K562 (cell line): Measurements from ENCODE around the gene ZNRF3. TPM values are rescaled to one million over a fixed set of nuclear protein-coding genes. Genes with fewer than 3 reads are reported as not detected.

Source experiments
- ATAC-seq: fragments of 200-7000 bp; cut with Tn5 transposase; 3 replicates; pipeline ENCODE4 v1.9.1; 2020; ENCODE audit warnings: moderate library complexity
- BruUV-seq: library from RNA; stranded (reverse); fragments of 400-500 nt; replicated peaks from 2 replicates; lab custom pipeline; 2021; lab: Mats Ljungman, UMichigan
- CTCF ChIA-PET: fragments of 300-600 bp; formaldehyde crosslinking; extraction: SDS; loops from one replicate; lab custom pipeline; 2021; ENCODE audit warnings: low intra/inter-chr PET ratio; lab: Yijun Ruan, JAX
- POLR2A ChIA-PET: fragments of 300-600, 350-650 bp; sonication (Branson Sonifier 250); formaldehyde crosslinking; extraction: SDS; loops from one replicate; lab custom pipeline; 2021; ENCODE audit warnings: antibody characterized with exemption, inconsistent platforms; lab: Yijun Ruan, JAX
- DNase-seq, 4 experiments: peaks; one replicate each; pipeline versions ENCODE4 v3.0.0 to v3.0.0-alpha.2; 2011 to 2018; ENCODE audit warnings: low spot score in 3 of 4, mixed read lengths in 3 of 4; ENCODE audit errors: extremely low read depth in 1 of 4
- FAIRE-seq: peaks from 2 replicates; lab custom pipeline; 2011; peaks lifted over from hg19 to GRCh38; lab: Jason Lieb, UNC
- H2AFZ ChIP-seq: 2 replicates; pipeline ENCODE4 v1.6.0; 2011; ENCODE audit warnings: low read depth, low read length, control low read depth, inconsistent platforms
- H3K27ac ChIP-seq: fragments of 200-600 bp; 3 replicates; pipeline ENCODE4 v1.8.0; 2011; ENCODE audit warnings: low read depth, mild to moderate bottlenecking, control low read depth, inconsistent platforms, low read length, moderate library complexity, mixed read lengths; ENCODE audit errors: extremely low read depth
- H3K27me3 ChIP-seq, 2 experiments: fragments of 300-600 bp in 1 of 2; 2 replicates in 1 of 2; 3 replicates in 1 of 2; pipeline versions ENCODE4 v1.6.0 to v1.8.0; 2011; ENCODE audit warnings: inconsistent platforms in 2 of 2, low read length in 2 of 2, mild to moderate bottlenecking in 1 of 2, mixed read lengths in 1 of 2, moderate library complexity in 1 of 2; ENCODE audit not compliant: control insufficient read depth in 2 of 2, insufficient read depth in 2 of 2
- H3K36me3 ChIP-seq: fragments of 300-600 bp; 3 replicates; pipeline ENCODE4 v1.8.0; 2011; ENCODE audit warnings: mild to moderate bottlenecking, low read length, inconsistent platforms; ENCODE audit not compliant: control insufficient read depth, insufficient read depth
- H3K4me1 ChIP-seq, 2 experiments: fragments of 200-600 bp in 1 of 2; replicated peaks in 1 of 2; 2 replicates in 1 of 2; 3 replicates in 1 of 2; pipeline versions ENCODE4 v1.5.1 to v1.8.0; 2011; ENCODE audit warnings: inconsistent platforms in 2 of 2, low read length in 2 of 2, mild to moderate bottlenecking in 1 of 2, mixed read lengths in 1 of 2, moderate library complexity in 1 of 2; ENCODE audit not compliant: control insufficient read depth in 2 of 2, insufficient read depth in 2 of 2
- H3K4me2 ChIP-seq: 2 replicates; pipeline ENCODE4 v1.6.1; 2011; ENCODE audit warnings: low read length, control low read depth, inconsistent platforms, mixed read lengths; ENCODE audit not compliant: insufficient read depth
- H3K4me3 ChIP-seq: fragments of 200-600 bp; sonication (generic), shearing (Covaris generic); 2 replicates; pipeline ENCODE4 v1.5.1; 2016; ENCODE audit warnings: control low read depth, inconsistent platforms
- H3K79me2 ChIP-seq: fragments of 200-600 bp; 3 replicates; pipeline ENCODE4 v1.8.0; 2011; ENCODE audit warnings: low read length, inconsistent platforms; ENCODE audit not compliant: control insufficient read depth, insufficient read depth
- H3K9ac ChIP-seq, 2 experiments: 2 replicates each; pipeline versions ENCODE4 v1.6.0 to v1.6.1; 2011; ENCODE audit warnings: low read depth in 2 of 2, low read length in 2 of 2, control low read depth in 1 of 2, inconsistent platforms in 1 of 2, mild to moderate bottlenecking in 1 of 2, mixed read lengths in 1 of 2; ENCODE audit not compliant: insufficient read depth in 1 of 2
- H3K9me1 ChIP-seq: one replicate; pipeline ENCODE4 v1.6.0; 2011; ENCODE audit warnings: inconsistent platforms, mild to moderate bottlenecking, low read length, moderate library complexity; ENCODE audit not compliant: control insufficient read depth, insufficient read depth
- H3K9me3 ChIP-seq: replicated peaks from 2 replicates; pipeline ENCODE4 v1.5.1; 2011; ENCODE audit warnings: low read depth, low read length, inconsistent platforms; ENCODE audit not compliant: control insufficient read depth, insufficient read depth
- H4K20me1 ChIP-seq: replicated peaks from 2 replicates; pipeline ENCODE4 v1.6.1; 2011; ENCODE audit warnings: low read length, inconsistent platforms, mixed read lengths; ENCODE audit not compliant: control insufficient read depth, insufficient read depth
- DIDO1 ChIP-seq: fragments of 450-650 bp; IDR thresholded peaks from 2 replicates; pipeline ENCODE4 v1.6.1; 2016; ENCODE audit warnings: low read depth, missing biosample characterization, missing genetic modification characterization
- FOXJ2 ChIP-seq: fragments of 200-800 bp; sonication (Bioruptor generic); IDR thresholded peaks from 2 replicates; pipeline ENCODE4 v1.6.1; 2016; ENCODE audit warnings: missing genetic modification characterization, missing compliant biosample characterization
- KDM2B ChIP-seq: fragments of 250-450 bp; sonication (Bioruptor Pico); IDR thresholded peaks from 2 replicates; pipeline ENCODE4 v1.8.0; 2021; ENCODE audit warnings: mild to moderate bottlenecking, moderate library complexity
- KLF16 ChIP-seq: IDR thresholded peaks from 2 replicates; pipeline ENCODE4 v1.6.1; 2016; ENCODE audit warnings: antibody characterized with exemption
- LARP7 ChIP-seq: fragments of 450-650 bp; IDR thresholded peaks from 2 replicates; pipeline ENCODE4 v1.6.1; 2016
- NEUROD1 ChIP-seq: fragments of 150-350 bp; IDR thresholded peaks from 2 replicates; pipeline ENCODE4 v1.6.1; 2014; ENCODE audit warnings: borderline replicate concordance, low read length, low read depth; ENCODE audit not compliant: partially characterized antibody
- TAF15 ChIP-seq: fragments of 200-400 bp; formaldehyde crosslinking; IDR thresholded peaks from 2 replicates; pipeline ENCODE4 v1.6.1; 2017; ENCODE audit warnings: mild to moderate bottlenecking, low read depth, low read length, moderate library complexity
- ZNF175 ChIP-seq: fragments of 200-800 bp; sonication (Bioruptor generic); IDR thresholded peaks from 2 replicates; pipeline ENCODE4 v1.6.1; 2016; ENCODE audit warnings: low read depth, mild to moderate bottlenecking, missing genetic modification characterization, missing compliant biosample characterization
- ZNF197 ChIP-seq: fragments of 200-800 bp; sonication (Bioruptor generic); IDR thresholded peaks from 2 replicates; pipeline ENCODE4 v1.6.1; 2016; ENCODE audit warnings: low read depth, missing genetic modification characterization, missing compliant biosample characterization
- ZNF274 ChIP-seq: IDR thresholded peaks from 2 replicates; pipeline ENCODE4 v1.6.1; 2011; ENCODE audit warnings: low read depth, mild to moderate bottlenecking, low read length, moderate library complexity, borderline replicate concordance
- ZNF507 ChIP-seq: conservative IDR thresholded peaks from 2 replicates; pipeline ENCODE4 v1.6.1; 2017; ENCODE audit warnings: missing genetic modification characterization, missing compliant biosample characterization
- ZNF561 ChIP-seq: fragments of 450-650 bp; formaldehyde crosslinking; conservative IDR thresholded peaks from 2 replicates; pipeline ENCODE4 v1.4.0; 2020; ENCODE audit warnings: mild to moderate bottlenecking, moderate library complexity
- WGBS: fragments of 100-300 bp; shearing (Covaris generic); methylation state at CpG from one replicate; pipeline ENCODE4 v1.1.6; 2016; ENCODE audit warnings: low coverage, mixed read lengths; ENCODE audit not compliant: insufficient coverage; ENCODE audit errors: missing lambda C conversion rate; 5-methylcytosine and 5-hydroxymethylcytosine counted together
- in situ Hi-C: fragments of 300-500 bp; cut with MboI; formaldehyde crosslinking; loops from 4 replicates; pipeline ENCODE4 v1.15.0; 2018; ENCODE audit warnings: inconsistent platforms, mixed read lengths
- intact Hi-C: fragments of 100-400 bp; cut with micrococcal nuclease; formaldehyde crosslinking; loops from 2 replicates; pipeline ENCODE4 v1.14.2; 2022
- polyA plus RNA-seq, 8 experiments: library from polyadenylated mRNA; depleted of rRNA in 4 of 8; stranded (reverse) in 5 of 8; unstranded in 3 of 8; fragments of >200 nt; fragmentation: Nextera tagmentation in 2 of 8; fragmentation: Illumina TruSeq in 1 of 8; extraction: Ambion mirVana in 2 of 8; extraction: Trizol in 1 of 8; gene quantifications; 2 replicates each; pipeline versions ENCODE4 v1.2.1 to v1.2.3, GENCODE V29; 2011 to 2014; ENCODE audit warnings: inconsistent platforms in 1 of 8, missing spikeins in 1 of 8
- total RNA-seq, 7 experiments: library from RNA; depleted of rRNA in 6 of 7; stranded (reverse); fragments of >200 nt in 6 of 7; fragmentation: Illumina TruSeq in 2 of 7; extraction: Trizol in 2 of 7; gene quantifications; 2 replicates each; pipeline versions ENCODE4 v1.2.1 to v1.2.3, GENCODE V29; 2011 to 2021; ENCODE audit warnings: low replicate concordance in 1 of 7
- TF ChIP-seq, protein P1 (sequence below): sonication (generic); formaldehyde crosslinking; IDR thresholded peaks from 2 replicates; pipeline ENCODE4 v1.8.1; 2023; ENCODE audit warnings: mild to moderate bottlenecking, missing genetic modification reagents
- TF ChIP-seq, protein P2 (sequence below), 2 experiments: fragments of 450-650 bp in 1 of 2; IDR thresholded peaks; 2 replicates each; pipeline ENCODE4 v1.6.1; 2011 to 2017; ENCODE audit warnings: low read depth in 2 of 2, antibody characterized with exemption in 1 of 2, borderline replicate concordance in 1 of 2, low read length in 1 of 2, mild to moderate bottlenecking in 1 of 2, mixed read lengths in 1 of 2; ENCODE audit not compliant: control insufficient read depth in 1 of 2

The ZNRF3 gene
- total and polyA plus RNA-seq, 9 of the 15 experiments (the other 6 are each of a cell fraction or from before 2014, with no cell fraction given) = 0.41 to 5.9 (median 1.7) TPM

DNA sequence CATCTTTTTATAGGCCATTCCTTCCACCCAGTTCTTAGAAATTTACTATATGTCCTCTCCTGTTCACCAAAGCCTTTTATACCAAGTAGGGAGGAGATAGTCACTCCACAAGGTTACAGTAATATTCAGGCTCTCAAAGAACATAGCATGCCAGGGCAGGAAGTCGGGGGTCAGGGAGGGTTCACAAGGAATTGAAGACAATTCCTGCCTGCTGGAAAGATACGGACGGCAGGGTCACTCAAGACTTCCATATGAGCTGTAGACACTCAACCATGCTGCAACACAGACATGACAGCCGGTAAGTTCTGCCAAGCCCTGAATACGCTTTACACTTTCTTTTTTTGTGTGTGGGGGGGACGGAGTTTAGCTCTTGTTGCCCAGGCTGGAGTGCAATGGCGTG, 177.6 kb downstream of the ZNRF3 start:
- H3K9me3 ChIP-seq = no peaks in the 10 kb centered on the region
- ChIA-PET CTCF (interaction anchor here (0.6 kb wide), 1 partner anchor 17 kb away, joined by 3 read pairs; no protein-coding TSS in a partner anchor), POLR2A (no interaction called here)
- no TSS peak for BruUV-seq
- H3K9ac ChIP-seq = no peak overlapping the region
- H3K79me2 ChIP-seq = no peaks in the 10 kb centered on the region
- H3K4me2 ChIP-seq = no peak overlapping the region
- no peaks in the 10 kb centered on the region for H3K36me3 ChIP-seq
- in situ Hi-C loops = no loop called here
- no peaks in the 10 kb centered on the region for H3K27me3 ChIP-seq
- H2AFZ ChIP-seq = no peak overlapping the region
- WGBS = 64% methylated on average over 6 of the region's 7 CpGs
- no peak for TF ChIP-seq KLF16
- no peak for TF ChIP-seq ZNF274
- TF ChIP-seq ZNF507 (tag) = no peak
- no peak for TF ChIP-seq NEUROD1
- TF ChIP-seq, protein P1, sequence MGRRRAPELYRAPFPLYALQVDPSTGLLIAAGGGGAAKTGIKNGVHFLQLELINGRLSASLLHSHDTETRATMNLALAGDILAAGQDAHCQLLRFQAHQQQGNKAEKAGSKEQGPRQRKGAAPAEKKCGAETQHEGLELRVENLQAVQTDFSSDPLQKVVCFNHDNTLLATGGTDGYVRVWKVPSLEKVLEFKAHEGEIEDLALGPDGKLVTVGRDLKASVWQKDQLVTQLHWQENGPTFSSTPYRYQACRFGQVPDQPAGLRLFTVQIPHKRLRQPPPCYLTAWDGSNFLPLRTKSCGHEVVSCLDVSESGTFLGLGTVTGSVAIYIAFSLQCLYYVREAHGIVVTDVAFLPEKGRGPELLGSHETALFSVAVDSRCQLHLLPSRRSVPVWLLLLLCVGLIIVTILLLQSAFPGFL (CRISPR knock-in tag) = no peak
- TF ChIP-seq KDM2B (CRISPR knock-in tag) = no peak
- no peak for TF ChIP-seq ZNF561 (CRISPR knock-in tag)
- TF ChIP-seq ZNF175 (CRISPR knock-in tag) = no peak
- TF ChIP-seq, protein P2, sequence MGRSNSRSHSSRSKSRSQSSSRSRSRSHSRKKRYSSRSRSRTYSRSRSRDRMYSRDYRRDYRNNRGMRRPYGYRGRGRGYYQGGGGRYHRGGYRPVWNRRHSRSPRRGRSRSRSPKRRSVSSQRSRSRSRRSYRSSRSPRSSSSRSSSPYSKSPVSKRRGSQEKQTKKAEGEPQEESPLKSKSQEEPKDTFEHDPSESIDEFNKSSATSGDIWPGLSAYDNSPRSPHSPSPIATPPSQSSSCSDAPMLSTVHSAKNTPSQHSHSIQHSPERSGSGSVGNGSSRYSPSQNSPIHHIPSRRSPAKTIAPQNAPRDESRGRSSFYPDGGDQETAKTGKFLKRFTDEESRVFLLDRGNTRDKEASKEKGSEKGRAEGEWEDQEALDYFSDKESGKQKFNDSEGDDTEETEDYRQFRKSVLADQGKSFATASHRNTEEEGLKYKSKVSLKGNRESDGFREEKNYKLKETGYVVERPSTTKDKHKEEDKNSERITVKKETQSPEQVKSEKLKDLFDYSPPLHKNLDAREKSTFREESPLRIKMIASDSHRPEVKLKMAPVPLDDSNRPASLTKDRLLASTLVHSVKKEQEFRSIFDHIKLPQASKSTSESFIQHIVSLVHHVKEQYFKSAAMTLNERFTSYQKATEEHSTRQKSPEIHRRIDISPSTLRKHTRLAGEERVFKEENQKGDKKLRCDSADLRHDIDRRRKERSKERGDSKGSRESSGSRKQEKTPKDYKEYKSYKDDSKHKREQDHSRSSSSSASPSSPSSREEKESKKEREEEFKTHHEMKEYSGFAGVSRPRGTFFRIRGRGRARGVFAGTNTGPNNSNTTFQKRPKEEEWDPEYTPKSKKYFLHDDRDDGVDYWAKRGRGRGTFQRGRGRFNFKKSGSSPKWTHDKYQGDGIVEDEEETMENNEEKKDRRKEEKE (IDR thresholded peaks at IDR 0.05; ENCODE audit: borderline replicate concordance in 1 of 2, control insufficient read depth in 1 of 2, low read depth in 2 of 2, low read length in 1 of 2) = no peak
- TF ChIP-seq LARP7 = no peak
- TF ChIP-seq ZNF197 (CRISPR knock-in tag) = no peak
- no peak for TF ChIP-seq TAF15
- TF ChIP-seq FOXJ2 = no peak
- TF ChIP-seq DIDO1 (tag) = no peak
- no peaks in the 10 kb centered on the region for H3K9me1 ChIP-seq
- intact Hi-C loops = loop anchor here (10.0 kb wide), 1 partner anchor 94 kb away; no protein-coding TSS in a partner anchor
- no peak overlapping the region for H3K27ac ChIP-seq
- ATAC-seq = no peak
- no peak for FAIRE-seq
- DNase-seq = no peak
- no peaks in the 10 kb centered on the region for H4K20me1 ChIP-seq
- H3K4me3 ChIP-seq = no peak overlapping the region
- H3K4me1 ChIP-seq = peaks cover 4 to 7% of the 10 kb centered on the region in 2 experiments; a peak in 3 of 5 replicates
